ENCODE measurements around the gene TNS2.

Gene TNS2

DNA sequence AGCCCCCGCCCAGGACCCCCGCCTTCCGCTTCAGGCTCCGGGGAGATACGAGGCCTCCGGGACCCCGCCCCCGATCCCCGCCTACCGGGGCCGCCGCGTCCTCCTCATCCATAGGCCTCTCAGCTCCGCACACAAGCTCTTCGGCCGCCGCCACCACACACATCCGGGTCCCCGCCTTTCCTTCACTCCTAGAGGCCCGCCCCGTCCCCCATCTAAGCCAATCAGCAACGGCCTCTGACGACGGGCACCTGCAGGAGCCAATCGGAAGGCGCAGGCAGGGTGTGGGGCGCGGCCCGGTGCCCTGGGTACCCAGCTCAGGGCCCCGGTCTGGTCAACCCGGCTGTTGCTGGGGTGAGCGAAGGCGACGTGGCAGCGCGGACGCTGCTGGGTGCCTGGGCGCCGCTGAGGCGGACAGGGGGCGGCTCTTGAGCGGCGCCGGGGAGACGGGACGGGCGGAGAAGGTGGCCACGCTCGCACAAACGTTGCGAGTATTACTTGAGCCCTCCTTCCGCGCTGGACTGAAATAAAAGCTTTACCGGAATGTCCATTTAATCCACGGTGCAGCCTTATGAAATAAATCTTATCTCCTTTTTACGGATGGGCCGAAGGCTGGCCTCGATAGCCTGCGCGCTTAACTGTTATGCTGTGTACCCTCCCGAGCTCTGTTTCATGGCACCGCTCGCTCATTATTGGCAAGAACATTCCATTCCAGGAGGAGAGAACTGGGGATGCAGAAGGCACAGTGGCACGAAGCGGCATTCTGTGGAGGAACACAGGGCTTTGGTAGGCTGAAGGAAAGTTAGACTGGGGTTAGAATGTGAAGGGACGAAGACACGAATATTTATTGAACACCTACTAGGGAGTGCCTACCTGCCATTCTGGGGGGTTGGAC, 29.6 kb downstream of the TNS2 start, which contains the start of gene SPRYD3:
TSS of gene SPRYD3 (minus strand) at position 165 of the 892 bp plus-strand sequence. CDS start at position 108, 57 bp downstream.
- POLR2A ChIA-PET = interaction anchor here (0.8 to 5.2 kb wide), 16 partner anchors 8 to 218 kb away, joined by 3 to 86 read pairs (median 6); partner anchors contain the start of genes CSAD, IGFBP6, PFDN5 and SOAT2
- peak within 1 kb of the TSS; percentile 76 for H3K4me3 ChIP-seq (ENCODE audit: low read depth, low read length)
- CTCF ChIA-PET = interaction anchor here (0.6 to 28.9 kb wide), 10 partner anchors 9 to 118 kb away, joined by 3 to 655 read pairs (median 6); partner anchors contain the start of genes IGFBP6, SOAT2 and TNS2
- peak; percentile 80 for DNase-seq (ENCODE audit: low read depth, low spot score)
- TF ChIP-seq, protein P1, sequence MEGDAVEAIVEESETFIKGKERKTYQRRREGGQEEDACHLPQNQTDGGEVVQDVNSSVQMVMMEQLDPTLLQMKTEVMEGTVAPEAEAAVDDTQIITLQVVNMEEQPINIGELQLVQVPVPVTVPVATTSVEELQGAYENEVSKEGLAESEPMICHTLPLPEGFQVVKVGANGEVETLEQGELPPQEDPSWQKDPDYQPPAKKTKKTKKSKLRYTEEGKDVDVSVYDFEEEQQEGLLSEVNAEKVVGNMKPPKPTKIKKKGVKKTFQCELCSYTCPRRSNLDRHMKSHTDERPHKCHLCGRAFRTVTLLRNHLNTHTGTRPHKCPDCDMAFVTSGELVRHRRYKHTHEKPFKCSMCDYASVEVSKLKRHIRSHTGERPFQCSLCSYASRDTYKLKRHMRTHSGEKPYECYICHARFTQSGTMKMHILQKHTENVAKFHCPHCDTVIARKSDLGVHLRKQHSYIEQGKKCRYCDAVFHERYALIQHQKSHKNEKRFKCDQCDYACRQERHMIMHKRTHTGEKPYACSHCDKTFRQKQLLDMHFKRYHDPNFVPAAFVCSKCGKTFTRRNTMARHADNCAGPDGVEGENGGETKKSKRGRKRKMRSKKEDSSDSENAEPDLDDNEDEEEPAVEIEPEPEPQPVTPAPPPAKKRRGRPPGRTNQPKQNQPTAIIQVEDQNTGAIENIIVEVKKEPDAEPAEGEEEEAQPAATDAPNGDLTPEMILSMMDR (IDR thresholded peaks at IDR 0.05; ENCODE audit: insufficient read depth, low read length, missing control alignments) = no peak

DNA sequence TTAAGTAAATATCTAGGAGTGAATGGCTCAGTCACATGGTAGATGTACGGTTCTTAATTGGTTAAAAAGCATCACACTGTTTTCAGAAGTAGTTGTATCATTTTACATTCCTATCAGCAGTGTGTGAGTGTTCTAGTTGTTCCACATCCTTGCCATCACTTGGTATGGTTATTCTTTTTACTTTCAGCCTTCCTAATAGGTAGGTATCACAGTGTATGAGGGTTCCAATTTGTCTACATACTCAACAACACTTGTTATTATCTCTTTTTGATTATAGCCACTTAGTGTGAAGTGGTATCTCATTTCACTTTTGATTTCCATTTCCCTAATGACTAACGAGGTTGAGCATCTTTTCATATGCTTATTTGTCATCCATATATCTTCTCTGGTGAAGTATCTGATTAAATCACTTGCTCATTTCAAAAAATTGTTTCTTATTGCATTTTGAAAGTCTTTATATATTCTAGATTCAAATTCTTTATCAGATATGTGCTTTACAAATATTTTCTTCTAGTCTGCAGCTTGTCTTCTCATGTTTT, 32.8 kb downstream of the TNS2 start:
- H3K4me3 ChIP-seq (ENCODE audit: low read depth, low read length) = no peak overlapping the region
- TF ChIP-seq, protein P1 (IDR thresholded peaks at IDR 0.05; ENCODE audit: insufficient read depth, low read length, missing control alignments) = no peak
- ChIA-PET CTCF (interaction anchor here (1.0 to 28.9 kb wide), 2 partner anchors 17 to 18 kb away, joined by 6 to 655 read pairs; partner anchors contain the start of genes IGFBP6 and SOAT2), POLR2A (no interaction called here)
- DNase-seq (ENCODE audit: low read depth, low spot score) = no peak

DNA sequence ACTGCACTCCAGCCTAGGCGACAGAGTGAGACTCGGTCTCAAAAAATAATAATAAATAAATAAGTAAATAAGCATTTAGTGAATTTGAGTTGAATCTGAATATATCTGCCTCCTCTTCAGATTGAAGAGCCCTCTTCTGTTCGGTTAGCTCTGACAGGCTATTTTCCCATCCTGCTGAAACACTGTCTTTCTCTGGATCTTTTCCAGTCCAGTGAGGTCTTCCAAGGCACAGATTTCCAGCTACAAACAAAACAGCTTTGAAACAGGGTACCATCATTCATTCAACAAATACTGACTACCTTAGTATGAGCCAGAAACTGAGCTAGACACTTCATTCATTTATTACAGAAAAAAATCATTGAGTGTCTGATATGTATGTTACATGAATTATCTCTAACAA, 36.5 kb downstream of the TNS2 start:
- TF ChIP-seq, protein P1 (IDR thresholded peaks at IDR 0.05; ENCODE audit: insufficient read depth, low read length, missing control alignments) = no peak
- ChIA-PET POLR2A (no interaction called here), CTCF (interaction anchor here (0.8 to 28.9 kb wide), 5 partner anchors 14 to 73 kb away, joined by 3 to 655 read pairs (median 3); partner anchors contain the start of genes IGFBP6 and SOAT2)
- DNase-seq (ENCODE audit: low read depth, low spot score) = no peak
- no peak overlapping the region for H3K4me3 ChIP-seq (ENCODE audit: low read depth, low read length)

DNA sequence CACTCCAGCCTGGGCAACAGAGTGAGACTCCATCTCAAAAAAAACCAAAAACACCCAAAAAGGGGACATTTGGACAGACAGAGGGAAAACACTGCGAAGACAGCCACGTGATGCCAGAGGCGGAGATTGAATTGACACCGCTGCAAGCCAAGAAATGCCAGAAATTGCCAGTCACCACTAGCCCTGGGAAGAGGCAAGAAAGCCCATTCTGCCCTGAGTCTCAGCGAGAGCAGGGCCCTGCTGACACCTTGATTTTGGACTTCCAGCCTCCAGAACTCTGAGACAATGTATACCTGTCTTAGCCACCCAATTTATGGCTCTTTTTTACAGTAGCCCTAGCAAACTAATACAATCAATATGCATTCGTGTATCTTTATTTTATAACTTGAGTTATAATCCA, 40.2 kb downstream of the TNS2 start:
- ChIA-PET POLR2A (interaction anchor here (0.8 to 0.9 kb wide), 2 partner anchors 9 to 19 kb away, joined by 3 to 4 read pairs; no protein-coding TSS in a partner anchor), CTCF (interaction anchor here (1.3 to 20.8 kb wide), 2 partner anchors 9 to 15 kb away, joined by 4 to 655 read pairs; partner anchors contain the start of gene SPRYD3)
- DNase-seq (ENCODE audit: low read depth, low spot score) = no peak
- TF ChIP-seq, protein P1 (IDR thresholded peaks at IDR 0.05; ENCODE audit: insufficient read depth, low read length, missing control alignments) = no peak
- no peak overlapping the region for H3K4me3 ChIP-seq (ENCODE audit: low read depth, low read length)

DNA sequence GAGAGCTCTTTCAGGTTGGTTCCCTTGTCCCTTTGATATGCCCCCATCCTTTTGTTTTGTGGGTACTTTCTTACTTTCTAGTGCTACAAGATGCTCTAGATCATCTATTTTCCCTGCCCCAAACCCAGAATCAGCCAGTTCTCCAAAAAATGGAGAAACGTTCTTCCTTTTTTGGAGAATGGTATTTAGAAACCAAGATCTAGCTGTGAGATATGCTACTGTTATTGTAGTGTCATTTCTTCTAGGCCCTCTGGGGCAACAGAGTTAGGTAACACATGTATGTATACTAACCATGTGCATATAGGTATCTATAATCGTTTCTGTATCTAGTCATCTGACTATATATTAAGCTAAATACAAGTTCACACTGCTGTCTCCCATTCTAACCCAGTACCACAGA, 40.7 kb downstream of the TNS2 start:
- no peak for DNase-seq (ENCODE audit: low read depth, low spot score)
- TF ChIP-seq, protein P1 (IDR thresholded peaks at IDR 0.05; ENCODE audit: insufficient read depth, low read length, missing control alignments) = no peak
- ChIA-PET POLR2A (interaction anchor here (0.8 to 0.9 kb wide), 2 partner anchors 9 to 19 kb away, joined by 3 to 4 read pairs; no protein-coding TSS in a partner anchor), CTCF (interaction anchor here (0.9 to 20.8 kb wide), 3 partner anchors 9 to 231 kb away, joined by 3 to 655 read pairs (median 4); partner anchors contain the start of genes AAAS and SPRYD3)
- H3K4me3 ChIP-seq (ENCODE audit: low read depth, low read length) = no peak overlapping the region

All from AG04449 (cell line).